K562 (cell line): ENCODE data around the gene PPP2R1B. TPM values are rescaled to one million over a fixed set of nuclear protein-coding genes. Genes with fewer than 3 reads are reported as not detected.

Source experiments
- ATAC-seq: fragments of 200-7000 bp; cut with Tn5 transposase; 3 replicates; pipeline ENCODE4 v1.9.1; 2020; ENCODE audit warnings: moderate library complexity
- BruUV-seq: library from RNA; stranded (reverse); fragments of 400-500 nt; replicated peaks from 2 replicates; lab custom pipeline; 2021; lab: Mats Ljungman, UMichigan
- CTCF ChIA-PET: fragments of 300-600 bp; formaldehyde crosslinking; extraction: SDS; loops from one replicate; lab custom pipeline; 2021; ENCODE audit warnings: low intra/inter-chr PET ratio; lab: Yijun Ruan, JAX
- POLR2A ChIA-PET: fragments of 300-600, 350-650 bp; sonication (Branson Sonifier 250); formaldehyde crosslinking; extraction: SDS; loops from one replicate; lab custom pipeline; 2021; ENCODE audit warnings: antibody characterized with exemption, inconsistent platforms; lab: Yijun Ruan, JAX
- DNase-seq, 4 experiments: peaks; one replicate each; pipeline versions ENCODE4 v3.0.0 to v3.0.0-alpha.2; 2011 to 2018; ENCODE audit warnings: low spot score in 3 of 4, mixed read lengths in 3 of 4; ENCODE audit errors: extremely low read depth in 1 of 4
- FAIRE-seq: peaks from 2 replicates; lab custom pipeline; 2011; peaks lifted over from hg19 to GRCh38; lab: Jason Lieb, UNC
- H2AFZ ChIP-seq: 2 replicates; pipeline ENCODE4 v1.6.0; 2011; ENCODE audit warnings: low read depth, low read length, control low read depth, inconsistent platforms
- H3K27ac ChIP-seq: fragments of 200-600 bp; 3 replicates; pipeline ENCODE4 v1.8.0; 2011; ENCODE audit warnings: low read depth, mild to moderate bottlenecking, control low read depth, inconsistent platforms, low read length, moderate library complexity, mixed read lengths; ENCODE audit errors: extremely low read depth
- H3K27me3 ChIP-seq, 2 experiments: fragments of 300-600 bp in 1 of 2; 2 replicates in 1 of 2; 3 replicates in 1 of 2; pipeline versions ENCODE4 v1.6.0 to v1.8.0; 2011; ENCODE audit warnings: inconsistent platforms in 2 of 2, low read length in 2 of 2, mild to moderate bottlenecking in 1 of 2, mixed read lengths in 1 of 2, moderate library complexity in 1 of 2; ENCODE audit not compliant: control insufficient read depth in 2 of 2, insufficient read depth in 2 of 2
- H3K36me3 ChIP-seq: fragments of 300-600 bp; 3 replicates; pipeline ENCODE4 v1.8.0; 2011; ENCODE audit warnings: mild to moderate bottlenecking, low read length, inconsistent platforms; ENCODE audit not compliant: control insufficient read depth, insufficient read depth
- H3K4me1 ChIP-seq, 2 experiments: fragments of 200-600 bp in 1 of 2; replicated peaks in 1 of 2; 2 replicates in 1 of 2; 3 replicates in 1 of 2; pipeline versions ENCODE4 v1.5.1 to v1.8.0; 2011; ENCODE audit warnings: inconsistent platforms in 2 of 2, low read length in 2 of 2, mild to moderate bottlenecking in 1 of 2, mixed read lengths in 1 of 2, moderate library complexity in 1 of 2; ENCODE audit not compliant: control insufficient read depth in 2 of 2, insufficient read depth in 2 of 2
- H3K4me2 ChIP-seq: 2 replicates; pipeline ENCODE4 v1.6.1; 2011; ENCODE audit warnings: low read length, control low read depth, inconsistent platforms, mixed read lengths; ENCODE audit not compliant: insufficient read depth
- H3K4me3 ChIP-seq: fragments of 200-600 bp; sonication (generic), shearing (Covaris generic); 2 replicates; pipeline ENCODE4 v1.5.1; 2016; ENCODE audit warnings: control low read depth, inconsistent platforms
- H3K79me2 ChIP-seq: fragments of 200-600 bp; 3 replicates; pipeline ENCODE4 v1.8.0; 2011; ENCODE audit warnings: low read length, inconsistent platforms; ENCODE audit not compliant: control insufficient read depth, insufficient read depth
- H3K9ac ChIP-seq, 2 experiments: 2 replicates each; pipeline versions ENCODE4 v1.6.0 to v1.6.1; 2011; ENCODE audit warnings: low read depth in 2 of 2, low read length in 2 of 2, control low read depth in 1 of 2, inconsistent platforms in 1 of 2, mild to moderate bottlenecking in 1 of 2, mixed read lengths in 1 of 2; ENCODE audit not compliant: insufficient read depth in 1 of 2
- H3K9me1 ChIP-seq: one replicate; pipeline ENCODE4 v1.6.0; 2011; ENCODE audit warnings: inconsistent platforms, mild to moderate bottlenecking, low read length, moderate library complexity; ENCODE audit not compliant: control insufficient read depth, insufficient read depth
- H3K9me3 ChIP-seq: replicated peaks from 2 replicates; pipeline ENCODE4 v1.5.1; 2011; ENCODE audit warnings: low read depth, low read length, inconsistent platforms; ENCODE audit not compliant: control insufficient read depth, insufficient read depth
- H4K20me1 ChIP-seq: replicated peaks from 2 replicates; pipeline ENCODE4 v1.6.1; 2011; ENCODE audit warnings: low read length, inconsistent platforms, mixed read lengths; ENCODE audit not compliant: control insufficient read depth, insufficient read depth
- DPF2 ChIP-seq: fragments of 450-650 bp; IDR thresholded peaks from 2 replicates; pipeline ENCODE4 v1.6.1; 2016
- KDM1A ChIP-seq, 2 experiments: fragments of 450-650 bp; IDR thresholded peaks; 2 replicates each; pipeline ENCODE4 v1.6.1; 2016; ENCODE audit warnings: mild to moderate bottlenecking in 2 of 2
- MITF ChIP-seq: IDR thresholded peaks from 2 replicates; pipeline ENCODE4 v1.6.1; 2014; ENCODE audit warnings: antibody characterized with exemption
- MLLT1 ChIP-seq, 2 experiments: fragments of 450-650 bp; IDR thresholded peaks; 2 replicates each; pipeline ENCODE4 v1.6.1; 2016
- NFYB ChIP-seq: IDR thresholded peaks from 2 replicates; pipeline ENCODE4 v1.6.1; 2011; ENCODE audit warnings: mild to moderate bottlenecking, moderate library complexity; ENCODE audit not compliant: insufficient read length; ENCODE audit errors: extremely low read depth
- SAFB2 ChIP-seq: fragments of 200-400 bp; formaldehyde crosslinking; IDR thresholded peaks from 2 replicates; pipeline ENCODE4 v1.6.1; 2018; ENCODE audit warnings: borderline replicate concordance, low read length, low read depth, moderate library complexity; ENCODE audit not compliant: severe bottlenecking
- SMAD4 ChIP-seq: fragments of 250-450 bp; sonication (Bioruptor Pico); conservative IDR thresholded peaks from 2 replicates; pipeline ENCODE4 v1.8.0; 2021; ENCODE audit warnings: inconsistent platforms, mild to moderate bottlenecking, moderate library complexity
- ZBTB26 ChIP-seq: fragments of 450-650 bp; formaldehyde crosslinking; IDR thresholded peaks from 2 replicates; pipeline ENCODE4 v1.4.0; 2022; ENCODE audit warnings: missing genetic modification characterization
- ZBTB7A ChIP-seq: IDR thresholded peaks from 2 replicates; pipeline ENCODE4 v1.6.1; 2011; ENCODE audit warnings: low read depth, mild to moderate bottlenecking, low read length, moderate library complexity, borderline replicate concordance; ENCODE audit not compliant: control insufficient read depth
- ZFPM2 ChIP-seq: fragments of 250-450 bp; sonication (Bioruptor Pico); IDR thresholded peaks from 2 replicates; pipeline ENCODE4 v1.5.1; 2022; ENCODE audit warnings: mild to moderate bottlenecking
- ZNF347 ChIP-seq: fragments of 450-650 bp; formaldehyde crosslinking; IDR thresholded peaks from 2 replicates; pipeline ENCODE4 v1.4.0; 2020; ENCODE audit warnings: low read depth, mild to moderate bottlenecking, moderate library complexity
- ZNF384 ChIP-seq: IDR thresholded peaks from 2 replicates; pipeline ENCODE4 v1.6.1; 2012; ENCODE audit warnings: low read depth, low read length, improper control_type of control experiment
- ZNF445 ChIP-seq: fragments of 250-450 bp; sonication (Bioruptor Pico); IDR thresholded peaks from 2 replicates; pipeline ENCODE4 v1.4.0; 2020; ENCODE audit warnings: low read depth, mild to moderate bottlenecking, moderate library complexity
- ZNF785 ChIP-seq: fragments of 250-450 bp; sonication (Bioruptor Pico); IDR thresholded peaks from 2 replicates; pipeline ENCODE4 v1.4.0; 2020; ENCODE audit warnings: mild to moderate bottlenecking
- WGBS: fragments of 100-300 bp; shearing (Covaris generic); methylation state at CpG from one replicate; pipeline ENCODE4 v1.1.6; 2016; ENCODE audit warnings: low coverage, mixed read lengths; ENCODE audit not compliant: insufficient coverage; ENCODE audit errors: missing lambda C conversion rate; 5-methylcytosine and 5-hydroxymethylcytosine counted together
- in situ Hi-C: fragments of 300-500 bp; cut with MboI; formaldehyde crosslinking; loops from 4 replicates; pipeline ENCODE4 v1.15.0; 2018; ENCODE audit warnings: inconsistent platforms, mixed read lengths
- intact Hi-C: fragments of 100-400 bp; cut with micrococcal nuclease; formaldehyde crosslinking; loops from 2 replicates; pipeline ENCODE4 v1.14.2; 2022
- polyA plus RNA-seq, 8 experiments: library from polyadenylated mRNA; depleted of rRNA in 4 of 8; stranded (reverse) in 5 of 8; unstranded in 3 of 8; fragments of >200 nt; fragmentation: Nextera tagmentation in 2 of 8; fragmentation: Illumina TruSeq in 1 of 8; extraction: Ambion mirVana in 2 of 8; extraction: Trizol in 1 of 8; gene quantifications; 2 replicates each; pipeline versions ENCODE4 v1.2.1 to v1.2.3, GENCODE V29; 2011 to 2014; ENCODE audit warnings: inconsistent platforms in 1 of 8, missing spikeins in 1 of 8
- total RNA-seq, 7 experiments: library from RNA; depleted of rRNA in 6 of 7; stranded (reverse); fragments of >200 nt in 6 of 7; fragmentation: Illumina TruSeq in 2 of 7; extraction: Trizol in 2 of 7; gene quantifications; 2 replicates each; pipeline versions ENCODE4 v1.2.1 to v1.2.3, GENCODE V29; 2011 to 2021; ENCODE audit warnings: low replicate concordance in 1 of 7

Gene PPP2R1B
- total and polyA plus RNA-seq, 9 of the 15 experiments (the other 6 are each of a cell fraction or from before 2014, with no cell fraction given) = 24.6 to 68.5 (median 39.8) TPM

- DNase-seq = no peak
- in situ Hi-C loops = loop anchor here (5.0 kb wide), 1 partner anchor 174 kb away; the partner anchor contains the start of gene SIK2
- Histone ChIP-seq H3K4me2 (no peak overlapping the region), H3K9ac (no peak overlapping the region), H3K27ac (no peak overlapping the region), H3K4me3 (no peak overlapping the region), H4K20me1 (no peaks in the 10 kb centered on the region), H3K79me2 (no peaks in the 10 kb centered on the region), H2AFZ (no peak overlapping the region), H3K9me1 (no peaks in the 10 kb centered on the region), H3K27me3 (no peaks in the 10 kb centered on the region), H3K36me3 (no peaks in the 10 kb centered on the region), H3K4me1 (no peaks in the 10 kb centered on the region), H3K9me3 (no peaks in the 10 kb centered on the region)
- ATAC-seq = no peak; the same call in 2 of the 3 replicates
- no TSS peak for BruUV-seq
- intact Hi-C loops = loop anchor here (1.0 kb wide), 5 partner anchors 65 to 322 kb away; partner anchors contain the start of gene SIK2
- ChIA-PET CTCF (interaction anchor here (1.0 to 3.8 kb wide), 6 partner anchors 65 to 322 kb away, joined by 3 to 38 read pairs (median 16); partner anchors contain the start of gene SIK2), POLR2A (interaction anchor here (0.5 to 1.2 kb wide), 8 partner anchors 9 to 189 kb away, joined by 3 to 4 read pairs (median 3); no protein-coding TSS in a partner anchor)
- FAIRE-seq = no peak
- 57% methylated on average over 6 of the region's 6 CpGs for WGBS
- TF ChIP-seq KDM1A (IDR thresholded peaks at IDR 0.05) = no peak
- TF ChIP-seq ZNF445 (CRISPR knock-in tag) = no peak
- TF ChIP-seq ZNF347 (CRISPR knock-in tag) = no peak
- TF ChIP-seq DPF2 = no peak
- TF ChIP-seq ZNF785 (CRISPR knock-in tag) = no peak
- no peak for TF ChIP-seq ZBTB7A
- no peak for TF ChIP-seq NFYB
- TF ChIP-seq ZFPM2 (CRISPR knock-in tag) = no peak
- no peak for TF ChIP-seq ZBTB26
- no peak for TF ChIP-seq MITF
- TF ChIP-seq MLLT1 (IDR thresholded peaks at IDR 0.05) = no peak
- TF ChIP-seq SMAD4 (CRISPR knock-in tag) = no peak
- no peak for TF ChIP-seq ZNF384
- TF ChIP-seq SAFB2 = no peak
Observed at GRCh38 chr11:111776398-111777093, 10.4 kb upstream of the PPP2R1B start.
